ENCODE results near the gene FAM50A.

Gene FAM50A

GRCh38 chrX:154440623-154441357 is 3.2 kb upstream of the FAM50A start:
- no peak for DNase-seq (ENCODE audit: low read depth)

- DNase-seq (ENCODE audit: low read depth): no peak
These were observed 2.4 kb upstream of the FAM50A start for GRCh38 chrX:154441564-154441963.

GRCh38 chrX:154441984-154442707 is 1.8 kb upstream of the FAM50A start:
- DNase-seq (ENCODE audit: low read depth): no peak

- DNase-seq (ENCODE audit: low read depth): no peak
These were observed 446 bp upstream of the FAM50A start for GRCh38 chrX:154443479-154443910.

- no peak for DNase-seq (ENCODE audit: low read depth)
These were observed 860 bp downstream of the FAM50A start for GRCh38 chrX:154444755-154445246.

GRCh38 chrX:154445776-154446175 is 1.8 kb downstream of the FAM50A start:
- no peak for DNase-seq (ENCODE audit: low read depth)

GRCh38 chrX:154446430-154446829 is 2.5 kb downstream of the FAM50A start:
- no peak for DNase-seq (ENCODE audit: low read depth)

GRCh38 chrX:154448484-154448883 is 4.5 kb downstream of the FAM50A start:
- DNase-seq (ENCODE audit: low read depth): no peak

- DNase-seq (ENCODE audit: low read depth): no peak
These were observed 5.7 kb downstream of the FAM50A start for GRCh38 chrX:154449618-154450017.

- DNase-seq (ENCODE audit: low read depth): no peak
These were observed 6.4 kb downstream of the FAM50A start for GRCh38 chrX:154450312-154450711.

- DNase-seq (ENCODE audit: low read depth): no peak
These were observed 8.9 kb downstream of the FAM50A start for GRCh38 chrX:154452823-154453222.

GRCh38 chrX:154457491-154458115 is 13.7 kb downstream of the FAM50A start:
- peak; percentile 55 for DNase-seq (ENCODE audit: low read depth)

GRCh38 chrX:154458116-154458953 is 14.4 kb downstream of the FAM50A start, which contains the start of gene PLXNA3:
TSS of gene PLXNA3 (plus strand) at chrX:154458281. CDS start at chrX:154460184, 1,903 bp downstream.
- peak; percentile 53 for DNase-seq (ENCODE audit: low read depth)

- no peak for DNase-seq (ENCODE audit: low read depth)
These were observed 15.2 kb downstream of the FAM50A start for GRCh38 chrX:154458954-154459778.

- no peak for DNase-seq (ENCODE audit: low read depth)
These were observed 15.9 kb downstream of the FAM50A start for GRCh38 chrX:154459832-154460231.

GRCh38 chrX:154460326-154460725 is 16.4 kb downstream of the FAM50A start:
- no peak for DNase-seq (ENCODE audit: low read depth)

- no peak for DNase-seq (ENCODE audit: low read depth)
These were observed 18.5 kb downstream of the FAM50A start for GRCh38 chrX:154462396-154462795.

- DNase-seq (ENCODE audit: low read depth): no peak
These were observed 19.8 kb downstream of the FAM50A start for GRCh38 chrX:154463611-154464220.

- no peak for DNase-seq (ENCODE audit: low read depth)
These were observed 20.9 kb downstream of the FAM50A start for GRCh38 chrX:154464806-154465365.

- no peak for DNase-seq (ENCODE audit: low read depth)
These were observed 21.7 kb downstream of the FAM50A start for GRCh38 chrX:154465601-154466000.

Measured in T-helper 22 cell (primary cell).